B cell (primary cell): ENCODE results near the gene GLIS1.

Experiments used
- EZH2 ChIP-seq: IDR thresholded peaks from 2 replicates; pipeline ENCODE4 v1.6.1; 2012; ENCODE audit warnings: borderline replicate concordance, low read depth, mild to moderate bottlenecking, moderate library complexity, low read length; ENCODE audit not compliant: insufficient read depth, poor library complexity, severe bottlenecking
- TF ChIP-seq, protein P1 (sequence below): fragments of 200-600 bp; IDR thresholded peaks from one replicate; pipeline ENCODE4 v1.8.0; 2022; ENCODE audit warnings: antibody characterized with exemption, mild to moderate bottlenecking

DNA sequence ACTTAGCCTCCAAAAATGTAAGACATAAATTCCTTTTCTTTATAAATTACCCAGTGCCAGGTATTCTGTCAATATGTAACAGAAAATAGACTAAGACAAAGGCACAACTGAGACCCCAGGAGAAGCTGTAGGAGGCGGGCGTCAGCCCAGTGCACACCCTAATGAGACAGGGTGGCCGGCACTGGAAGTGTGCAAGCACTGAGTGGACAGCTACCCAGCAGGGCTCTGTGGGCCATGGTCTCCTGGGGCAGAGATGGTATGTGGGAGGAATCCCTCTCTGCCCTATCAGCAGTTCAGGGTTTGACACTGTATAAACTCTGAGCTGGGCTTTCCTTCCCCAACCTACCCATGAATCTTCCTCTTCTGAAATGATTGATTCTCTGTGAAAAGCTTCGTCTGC lies 139.5 kb downstream of the GLIS1 start:
- TF ChIP-seq, protein P1, sequence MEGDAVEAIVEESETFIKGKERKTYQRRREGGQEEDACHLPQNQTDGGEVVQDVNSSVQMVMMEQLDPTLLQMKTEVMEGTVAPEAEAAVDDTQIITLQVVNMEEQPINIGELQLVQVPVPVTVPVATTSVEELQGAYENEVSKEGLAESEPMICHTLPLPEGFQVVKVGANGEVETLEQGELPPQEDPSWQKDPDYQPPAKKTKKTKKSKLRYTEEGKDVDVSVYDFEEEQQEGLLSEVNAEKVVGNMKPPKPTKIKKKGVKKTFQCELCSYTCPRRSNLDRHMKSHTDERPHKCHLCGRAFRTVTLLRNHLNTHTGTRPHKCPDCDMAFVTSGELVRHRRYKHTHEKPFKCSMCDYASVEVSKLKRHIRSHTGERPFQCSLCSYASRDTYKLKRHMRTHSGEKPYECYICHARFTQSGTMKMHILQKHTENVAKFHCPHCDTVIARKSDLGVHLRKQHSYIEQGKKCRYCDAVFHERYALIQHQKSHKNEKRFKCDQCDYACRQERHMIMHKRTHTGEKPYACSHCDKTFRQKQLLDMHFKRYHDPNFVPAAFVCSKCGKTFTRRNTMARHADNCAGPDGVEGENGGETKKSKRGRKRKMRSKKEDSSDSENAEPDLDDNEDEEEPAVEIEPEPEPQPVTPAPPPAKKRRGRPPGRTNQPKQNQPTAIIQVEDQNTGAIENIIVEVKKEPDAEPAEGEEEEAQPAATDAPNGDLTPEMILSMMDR, result no peak
- no peak for TF ChIP-seq EZH2
